COLO829 (cell line): ENCODE data around the gene WNT9A.

Experiments used
- DNase-seq: peaks from one replicate; pipeline ENCODE4 v3.0.0; 2012; ENCODE audit warnings: low spot score

WNT9A gene

DNA sequence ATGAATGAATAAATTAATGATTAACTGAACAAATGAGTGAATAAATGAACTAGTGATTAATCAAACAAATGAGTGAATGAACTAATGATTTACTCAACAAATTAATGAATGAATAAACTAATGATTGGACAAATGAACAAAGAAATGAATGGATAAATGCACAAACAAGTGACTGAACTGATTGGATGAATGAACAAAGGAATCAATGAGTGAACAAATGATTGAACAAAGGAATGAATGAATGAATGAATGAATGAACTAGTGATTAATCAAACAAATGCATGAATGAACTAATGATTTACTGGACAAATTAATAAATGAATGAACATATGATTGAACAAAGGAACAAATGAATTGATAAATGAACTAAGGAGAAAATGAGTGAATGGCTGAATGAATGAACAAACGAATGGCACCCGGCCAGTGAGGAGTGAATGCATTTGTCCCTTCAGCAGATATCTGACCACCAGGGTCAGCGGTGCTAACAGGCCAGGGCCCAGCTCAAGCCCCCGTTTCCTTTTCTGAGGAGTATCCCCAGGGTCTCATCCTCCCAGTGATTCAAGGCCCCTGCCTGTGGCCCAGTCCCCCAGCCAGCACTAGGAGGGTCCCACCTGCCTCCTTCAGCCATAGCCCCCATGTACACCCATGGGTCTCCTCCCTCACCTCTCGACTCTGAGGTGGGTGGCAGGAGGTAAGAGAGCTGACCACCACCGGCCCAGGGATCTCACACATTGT, 49.9 kb downstream of the WNT9A start:
- DNase-seq: no peak

DNA sequence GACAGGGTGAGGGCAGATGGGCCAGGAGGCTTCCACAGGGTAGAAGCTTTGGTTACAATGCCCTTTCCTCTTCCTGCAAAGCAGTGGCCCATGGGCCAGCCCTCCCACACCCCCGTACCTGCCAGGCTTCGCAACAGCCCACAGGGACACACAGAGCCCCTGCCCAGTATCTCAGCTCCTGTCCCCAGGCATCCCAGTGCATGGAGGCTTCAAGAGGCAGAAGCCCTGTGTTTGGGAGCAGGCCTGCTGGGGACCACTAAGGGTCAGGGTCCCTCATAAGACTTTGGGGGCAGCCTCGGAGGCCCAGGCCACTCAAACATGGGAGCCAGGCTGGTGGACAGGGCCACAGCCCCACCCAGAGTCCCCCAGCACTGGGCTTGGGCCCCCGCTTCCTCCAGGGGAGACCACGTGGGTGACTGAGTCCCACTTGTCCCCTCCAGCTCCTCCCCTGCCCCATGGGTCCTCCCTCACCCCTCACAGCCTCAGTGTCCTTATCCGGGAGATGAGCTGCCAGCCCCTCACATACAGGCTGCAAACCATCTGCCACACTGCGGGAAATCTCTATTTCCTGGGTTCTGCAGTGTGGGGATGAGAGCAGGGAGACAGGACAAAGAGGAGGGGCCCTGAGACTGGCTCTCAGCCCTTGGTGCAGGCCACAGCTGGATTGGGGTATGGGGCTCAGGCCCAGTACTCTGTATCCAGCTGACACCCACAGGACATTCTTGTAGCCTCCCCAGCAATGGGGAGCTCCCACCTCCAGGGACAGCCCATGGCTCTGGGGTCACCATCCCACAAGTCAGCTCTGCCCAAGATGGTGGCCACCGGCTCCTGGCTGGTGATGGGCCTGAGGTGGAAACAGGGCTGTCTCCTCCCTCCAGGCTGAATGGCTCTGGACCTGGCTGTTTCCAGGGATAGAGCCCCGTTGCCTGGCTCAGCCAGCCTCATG, 50.7 kb downstream of the WNT9A start:
- no peak for DNase-seq

DNA sequence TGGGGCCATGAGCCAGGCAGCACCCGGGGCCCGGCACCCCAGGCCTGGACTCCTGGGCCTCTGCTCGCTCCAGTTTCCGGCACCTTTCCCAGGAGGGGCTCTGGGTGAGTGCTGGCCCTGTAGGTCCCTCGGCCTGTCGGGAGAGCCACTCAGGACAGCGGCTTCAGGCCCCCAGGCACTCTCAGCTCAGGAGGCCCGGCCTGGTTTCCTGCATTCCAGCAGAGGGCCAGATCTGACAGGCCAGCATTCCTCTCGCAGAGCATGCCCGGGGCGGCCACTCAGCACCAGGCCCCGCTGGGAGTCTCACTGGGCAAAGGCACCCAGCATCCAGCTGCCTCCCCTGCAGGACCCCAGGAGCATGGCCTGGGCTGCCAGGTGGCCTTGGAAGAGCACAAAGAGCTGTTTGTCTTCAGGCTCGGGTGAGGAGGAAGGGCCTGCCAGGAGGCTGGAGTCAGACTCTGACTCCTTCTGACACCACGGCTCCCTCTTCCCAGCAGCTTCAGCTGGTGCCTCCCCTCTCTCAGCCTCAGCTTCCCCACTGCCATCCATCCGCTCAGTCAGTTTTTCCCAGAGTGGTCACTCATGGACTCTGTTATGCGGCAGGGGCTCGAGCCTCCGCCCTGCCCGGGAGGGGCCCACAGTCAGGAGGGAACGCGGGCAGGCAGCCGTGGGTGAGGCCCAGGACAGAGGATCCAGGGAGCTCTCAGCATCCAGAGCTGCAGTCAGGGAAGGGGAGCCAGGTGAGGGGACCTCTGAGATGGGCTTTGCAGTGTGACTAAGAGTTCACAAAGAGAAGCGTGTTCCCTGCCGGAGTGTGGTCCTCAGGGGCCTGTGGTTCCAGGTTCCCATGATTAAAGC, 51.7 kb downstream of the WNT9A start:
- peak; percentile 70 for DNase-seq

DNA sequence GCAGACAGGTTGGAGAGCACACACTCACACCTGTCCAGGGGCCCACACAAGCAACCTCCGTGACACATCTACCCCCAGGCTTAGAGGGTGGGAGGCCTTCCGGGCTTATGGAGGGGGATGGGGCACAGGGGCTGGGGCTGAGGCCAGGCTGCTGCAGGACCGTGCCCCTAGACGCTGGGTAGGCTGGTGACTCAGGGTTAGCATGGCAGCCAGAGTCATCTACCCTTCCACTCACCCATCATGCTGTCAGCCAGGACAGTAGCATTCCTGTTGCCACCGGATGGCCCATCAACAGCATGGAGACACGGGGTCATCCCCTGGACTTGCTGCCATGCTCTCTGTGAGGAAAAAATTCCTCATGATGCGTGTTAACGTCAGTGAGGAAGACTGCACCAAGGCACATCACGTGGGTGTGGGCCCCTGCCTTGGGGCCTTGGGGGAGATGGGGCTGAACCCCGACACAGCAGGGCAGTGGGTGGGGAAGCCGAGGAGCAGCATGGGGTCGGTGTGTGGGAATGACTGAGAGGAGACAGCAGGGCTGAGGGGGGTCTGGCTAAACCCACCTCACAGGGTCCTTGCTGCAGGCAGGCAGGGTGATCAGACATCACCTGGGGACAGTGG, 52.8 kb downstream of the WNT9A start:
- no peak for DNase-seq

DNA sequence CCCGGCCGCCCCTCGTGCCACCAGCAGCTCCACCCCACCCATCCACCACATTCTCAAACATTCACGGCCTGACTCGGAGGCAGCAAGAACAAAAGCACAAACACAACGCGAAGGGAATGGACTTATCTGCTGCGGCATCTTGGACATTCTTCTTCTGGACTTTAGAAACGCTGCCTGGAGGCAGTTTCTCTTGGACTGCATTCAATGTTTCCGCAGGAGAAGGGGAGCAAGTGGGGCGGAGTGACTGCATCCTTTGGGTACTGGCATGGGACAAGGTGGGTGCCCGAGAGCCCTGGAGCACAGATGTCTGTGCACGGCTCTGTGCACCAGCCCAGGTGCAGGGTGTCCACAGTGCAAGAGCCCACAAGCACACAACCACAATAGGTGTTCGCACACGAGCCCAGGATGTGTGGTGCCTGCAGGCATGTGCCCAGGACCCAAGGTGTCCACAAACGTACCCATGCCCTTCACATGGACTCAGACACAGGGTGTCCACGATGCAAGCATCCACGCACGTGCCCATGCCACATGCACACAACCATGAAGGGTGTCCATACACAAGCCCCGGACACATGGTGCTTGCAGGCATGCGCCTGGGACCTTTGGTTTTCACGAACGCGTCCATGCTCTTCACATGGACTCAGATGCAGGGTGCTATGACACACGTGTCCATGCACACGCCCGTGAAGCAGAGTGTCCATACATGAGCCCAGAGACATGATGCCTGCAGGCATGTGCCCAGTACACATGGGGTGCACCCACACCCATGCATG, 53.6 kb downstream of the WNT9A start:
- no peak for DNase-seq

DNA sequence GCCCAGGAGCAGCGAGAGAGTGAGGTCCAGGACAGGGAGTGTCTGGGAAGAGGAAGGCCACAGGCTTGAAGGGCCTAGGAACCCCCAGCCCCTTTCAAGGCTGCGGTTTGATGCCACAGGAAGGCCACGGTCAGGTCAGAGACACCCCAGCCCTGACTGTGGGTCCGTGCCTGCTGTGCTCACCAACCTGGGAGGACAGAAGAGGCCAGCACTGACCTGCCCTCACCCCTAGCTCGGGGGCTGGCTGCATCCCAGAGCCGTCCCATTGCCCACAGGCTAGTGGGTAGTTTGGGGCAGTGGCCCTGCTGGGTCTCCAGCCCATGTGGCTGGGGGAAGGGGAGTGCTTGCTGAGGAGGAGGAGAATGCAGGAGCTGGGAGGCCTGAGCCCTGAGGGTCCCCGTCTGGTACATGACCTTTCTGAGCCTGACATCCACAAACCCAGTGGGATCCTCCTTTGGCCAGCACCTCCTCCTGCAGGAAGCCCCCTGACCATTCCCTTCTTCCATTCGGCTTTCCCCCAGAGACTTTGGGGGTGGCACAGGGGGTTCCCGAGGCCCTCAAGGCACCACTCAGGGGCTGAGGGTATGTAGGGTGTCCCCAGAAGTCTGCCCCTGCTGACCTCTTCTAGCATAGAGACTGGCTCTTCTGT, 54.3 kb downstream of the WNT9A start:
- no peak for DNase-seq

DNA sequence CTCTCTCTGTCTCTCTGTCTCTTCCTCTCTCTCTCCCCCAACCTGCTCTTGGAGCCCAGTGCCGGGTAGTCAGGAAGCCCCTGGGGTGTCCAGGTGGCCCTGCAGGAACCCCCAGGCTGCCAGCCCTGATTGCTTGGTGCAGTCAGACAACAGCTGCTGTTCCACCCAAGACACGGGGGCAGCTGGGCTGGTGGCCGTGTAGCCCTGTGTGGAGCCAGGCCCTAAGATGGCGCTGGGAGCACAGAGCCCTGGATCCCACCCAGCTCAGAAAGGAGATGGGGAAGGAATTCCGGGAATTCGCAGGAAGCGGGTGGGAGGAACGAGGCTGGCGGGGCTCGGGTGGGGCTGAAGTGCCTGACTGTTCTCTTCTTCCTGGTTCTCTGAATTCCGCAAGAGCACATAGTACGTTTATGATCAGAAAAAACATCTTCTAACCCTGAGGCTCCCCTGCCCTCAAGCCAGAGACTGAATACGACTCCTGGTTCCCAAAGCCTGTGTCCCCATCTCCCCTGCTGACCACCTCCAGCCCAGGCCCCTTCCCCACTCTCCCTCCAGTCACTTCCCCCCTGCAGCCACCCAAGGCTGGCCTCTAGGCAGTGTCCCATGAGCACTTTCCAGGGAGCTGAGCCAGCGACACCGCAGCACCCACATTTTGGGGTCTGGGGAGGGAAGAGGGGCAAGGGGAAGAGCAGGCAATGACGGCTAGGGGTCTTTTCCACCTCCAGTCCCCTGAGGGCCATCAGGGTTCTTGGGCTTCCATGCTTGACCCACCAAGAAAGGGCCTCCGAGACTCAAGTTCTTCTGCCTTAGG, 55.0 kb downstream of the WNT9A start:
- DNase-seq: no peak

DNA sequence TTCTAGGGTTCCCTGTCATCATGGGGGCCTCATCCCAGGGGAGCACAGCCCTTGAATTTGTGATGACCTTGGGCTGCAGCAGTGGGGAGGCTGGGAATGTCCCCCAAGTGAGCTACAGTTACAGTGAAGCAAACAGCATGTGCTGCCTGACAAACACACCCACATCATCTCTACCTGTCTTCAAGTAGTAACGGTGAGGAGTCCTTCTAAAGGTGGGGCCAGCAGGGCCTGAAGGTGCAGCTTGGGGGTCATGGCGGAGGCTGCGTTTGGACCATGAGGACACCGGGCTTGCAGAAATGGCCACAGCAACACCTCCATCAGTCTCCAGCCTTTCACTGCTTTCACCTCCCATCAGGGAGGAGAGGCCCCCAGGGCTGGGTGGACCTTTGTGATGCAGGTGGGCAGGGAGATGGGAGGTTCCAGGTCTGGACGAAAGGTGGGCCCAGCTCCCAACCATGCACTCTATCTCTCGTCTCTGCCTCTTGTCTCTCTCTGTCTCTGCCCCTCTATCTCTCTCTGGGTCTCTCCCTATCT, 55.7 kb downstream of the WNT9A start:
- no peak for DNase-seq

DNA sequence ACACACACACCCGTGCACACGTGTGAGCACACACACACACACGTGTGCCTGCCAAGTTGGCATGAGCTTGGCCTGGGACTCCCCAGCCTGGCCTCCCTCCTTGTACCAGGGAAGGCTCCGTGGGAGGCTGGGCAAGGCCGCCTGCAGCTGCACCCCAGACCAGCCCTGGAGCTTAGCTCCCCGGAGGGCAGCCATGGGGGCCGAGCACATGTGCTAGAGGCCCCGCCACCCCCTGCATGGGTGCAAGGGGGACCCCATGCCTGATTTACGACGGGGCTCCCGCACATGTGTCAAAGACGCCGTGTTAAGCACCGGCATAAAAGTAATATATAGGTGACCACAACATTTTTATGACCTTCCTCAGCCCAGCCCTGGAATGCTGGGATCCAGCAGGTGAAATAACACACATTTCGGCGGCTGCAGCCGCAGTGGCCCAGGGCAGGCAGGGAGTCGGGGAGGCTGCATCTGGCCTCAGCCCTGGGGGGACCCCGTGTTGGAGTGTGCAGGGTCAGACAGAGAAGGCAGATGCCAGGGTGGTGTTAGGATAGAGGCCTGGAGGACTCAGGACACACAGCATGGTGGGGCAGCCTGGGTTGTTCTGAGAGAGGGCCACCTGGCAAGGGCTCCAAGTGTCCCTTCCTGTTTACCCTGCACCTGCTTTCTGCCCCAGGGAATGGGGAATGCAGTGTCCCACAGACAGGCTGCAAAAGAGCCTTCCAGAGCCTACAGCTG, 56.3 kb downstream of the WNT9A start:
- no peak for DNase-seq

DNA sequence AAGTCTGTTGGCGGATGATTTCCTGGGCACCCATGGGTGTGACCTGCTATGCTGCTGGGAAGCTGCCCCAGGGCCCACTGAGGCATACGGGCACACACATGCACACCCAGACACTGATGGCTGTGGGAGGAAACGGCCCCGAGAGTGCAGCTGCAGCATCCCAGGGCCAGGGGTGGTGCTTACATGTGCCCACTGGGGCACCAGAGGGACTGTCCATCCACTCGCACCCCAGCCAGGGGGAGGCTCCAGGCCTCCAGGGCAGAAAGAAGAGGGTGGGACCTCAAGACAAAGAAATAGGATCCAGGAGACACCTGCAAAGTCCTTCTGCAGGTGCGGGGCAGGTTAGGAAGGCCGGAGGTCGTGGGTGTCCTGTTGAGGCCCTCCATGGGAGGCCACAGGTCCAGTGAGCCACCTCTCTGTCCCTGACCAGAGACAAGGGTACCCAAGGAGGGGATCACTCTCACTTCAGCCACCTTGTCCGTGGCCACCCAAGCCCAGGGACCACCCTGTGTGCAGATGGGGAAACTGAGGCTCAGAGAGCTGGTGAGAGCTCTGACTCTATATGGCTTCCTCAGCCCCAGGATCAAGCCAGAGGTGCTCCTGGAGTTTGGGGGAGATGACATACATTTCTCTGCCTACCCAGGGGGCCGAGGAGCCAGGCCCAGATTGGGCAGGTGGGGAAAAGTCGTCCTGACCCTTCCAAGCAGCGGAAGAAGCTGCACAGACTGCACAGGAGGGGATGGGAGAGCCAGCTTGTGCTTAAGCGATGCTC, 57.1 kb downstream of the WNT9A start:
- DNase-seq: no peak

DNA sequence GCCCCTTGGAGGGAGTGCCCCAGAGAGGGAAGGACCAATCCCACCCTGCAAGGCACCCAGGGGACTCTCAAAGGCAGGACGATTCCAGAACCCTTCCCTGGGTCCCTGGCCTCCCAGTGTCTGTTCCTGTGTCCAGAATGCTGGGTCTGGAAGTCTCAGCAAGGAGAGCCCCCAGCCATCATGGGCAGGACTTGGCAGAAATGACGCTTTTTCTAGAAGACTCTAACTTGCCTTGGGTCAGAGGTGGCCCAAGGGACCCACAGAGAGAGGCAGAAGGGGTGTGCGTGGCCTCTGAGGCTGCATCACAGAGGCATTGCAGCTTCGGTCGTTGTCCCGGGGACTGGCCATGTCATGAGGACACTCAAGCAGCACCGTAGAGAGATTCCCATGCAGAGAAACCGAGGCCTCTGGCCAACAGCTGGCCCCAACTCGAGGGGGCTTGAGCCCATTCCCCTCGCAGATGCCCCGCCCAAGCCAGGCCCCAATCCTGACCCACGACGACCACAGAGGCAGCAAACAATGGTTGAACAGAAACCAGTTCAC, 57.8 kb downstream of the WNT9A start:
- DNase-seq: no peak

DNA sequence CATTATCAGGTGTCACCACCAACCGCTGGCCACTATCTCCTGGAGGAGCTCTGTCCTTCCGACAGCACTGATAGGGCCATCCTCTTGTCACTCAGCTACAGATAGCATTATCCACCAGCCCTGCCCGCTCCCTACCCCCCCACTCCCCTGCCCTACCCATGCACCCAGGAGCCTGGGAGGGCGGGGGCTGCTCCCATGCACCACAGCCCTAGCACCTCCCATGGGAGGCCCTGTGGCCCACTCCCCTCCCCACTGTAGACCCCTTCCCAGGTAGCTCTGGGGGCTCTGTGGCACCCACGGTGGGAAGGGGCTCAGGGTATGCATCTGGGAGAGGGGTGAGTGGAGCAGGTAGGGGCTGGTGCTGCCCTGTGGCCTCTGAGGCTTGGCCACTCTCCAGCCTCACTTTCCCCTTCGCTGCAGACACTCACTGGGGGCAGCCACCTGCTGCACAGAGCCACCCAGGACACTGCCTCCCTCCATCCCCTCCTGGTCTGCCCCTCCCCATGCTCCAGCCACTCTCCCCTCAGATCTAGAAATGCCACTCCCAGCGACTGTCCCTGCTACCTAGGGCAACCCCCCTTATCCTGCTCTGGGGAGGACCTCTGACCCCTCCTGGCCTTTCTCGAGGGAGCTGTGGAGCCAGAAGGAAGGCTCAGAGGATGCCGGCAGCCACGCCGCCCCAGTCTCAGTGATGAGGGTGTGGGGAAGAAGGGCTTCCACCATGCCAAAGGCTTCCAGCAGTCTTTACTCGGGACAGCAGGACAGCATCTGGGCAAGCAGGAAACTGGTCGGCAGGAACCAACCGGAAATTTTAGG, 58.5 kb downstream of the WNT9A start:
- DNase-seq: no peak

DNA sequence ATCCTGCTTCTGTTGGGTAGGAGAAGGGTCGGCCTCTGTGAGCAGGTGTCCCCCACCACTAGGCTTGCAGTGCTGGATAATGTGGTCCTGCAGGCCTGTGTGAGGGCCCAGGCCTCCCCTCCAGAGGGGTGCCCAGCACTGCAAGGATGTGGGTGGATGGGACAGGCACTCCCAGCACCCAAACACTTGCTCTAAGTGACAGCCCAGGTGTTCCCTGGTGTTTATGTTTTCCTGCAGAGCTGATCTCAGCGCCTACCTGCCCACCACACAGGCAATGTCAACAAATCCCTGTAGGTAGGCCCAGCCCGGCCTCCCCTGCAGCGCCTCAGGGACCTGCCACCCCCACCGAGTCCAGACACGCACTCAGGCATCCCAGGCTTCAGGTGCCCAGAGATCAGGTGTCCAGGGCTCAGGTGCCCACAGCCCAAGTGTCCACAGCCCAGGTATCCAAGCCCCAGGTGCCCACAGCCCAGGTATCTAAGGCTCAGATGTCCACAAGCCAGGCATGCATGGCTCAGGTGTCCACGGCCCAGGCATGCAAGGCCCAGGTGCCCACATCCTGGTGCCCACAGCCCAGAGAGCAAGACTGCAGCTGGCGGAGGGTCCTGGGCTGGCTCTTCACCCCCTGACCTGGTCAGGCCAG, 59.2 kb downstream of the WNT9A start:
- DNase-seq: no peak

DNA sequence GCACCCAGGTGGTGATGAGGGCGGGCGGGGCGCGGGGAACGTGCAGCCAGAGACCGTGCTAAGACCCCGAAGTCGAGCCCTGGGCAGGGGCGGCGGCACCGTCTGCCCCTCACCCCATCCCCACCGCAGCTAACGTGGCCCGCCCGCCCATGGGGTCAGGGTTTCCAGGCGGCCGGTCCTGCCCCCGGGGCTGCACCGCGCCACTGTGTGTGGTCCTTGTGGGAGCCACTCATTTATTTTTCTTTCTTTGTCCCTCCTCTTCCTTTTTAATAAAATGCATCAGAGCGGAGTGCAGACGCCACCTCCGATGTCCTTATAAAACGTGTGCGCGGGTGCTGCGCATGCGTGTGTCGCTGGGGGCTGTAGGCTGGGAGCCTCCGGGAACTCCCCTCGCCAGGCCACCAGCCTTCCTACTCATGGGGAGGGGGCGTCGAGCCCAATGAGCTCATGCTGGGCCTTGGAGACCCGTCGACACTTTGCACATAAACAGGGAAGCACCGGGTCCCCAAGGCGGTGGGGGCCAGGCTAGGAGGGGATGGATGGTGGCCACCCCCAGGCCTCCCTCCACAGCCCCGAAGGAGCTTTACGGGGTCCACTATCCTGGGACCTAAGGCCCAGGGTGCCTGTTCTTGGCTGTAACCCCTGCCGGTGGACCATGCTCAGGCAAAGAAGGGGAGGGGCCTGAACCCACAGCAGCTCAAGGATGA, 59.9 kb downstream of the WNT9A start:
- DNase-seq: no peak

DNA sequence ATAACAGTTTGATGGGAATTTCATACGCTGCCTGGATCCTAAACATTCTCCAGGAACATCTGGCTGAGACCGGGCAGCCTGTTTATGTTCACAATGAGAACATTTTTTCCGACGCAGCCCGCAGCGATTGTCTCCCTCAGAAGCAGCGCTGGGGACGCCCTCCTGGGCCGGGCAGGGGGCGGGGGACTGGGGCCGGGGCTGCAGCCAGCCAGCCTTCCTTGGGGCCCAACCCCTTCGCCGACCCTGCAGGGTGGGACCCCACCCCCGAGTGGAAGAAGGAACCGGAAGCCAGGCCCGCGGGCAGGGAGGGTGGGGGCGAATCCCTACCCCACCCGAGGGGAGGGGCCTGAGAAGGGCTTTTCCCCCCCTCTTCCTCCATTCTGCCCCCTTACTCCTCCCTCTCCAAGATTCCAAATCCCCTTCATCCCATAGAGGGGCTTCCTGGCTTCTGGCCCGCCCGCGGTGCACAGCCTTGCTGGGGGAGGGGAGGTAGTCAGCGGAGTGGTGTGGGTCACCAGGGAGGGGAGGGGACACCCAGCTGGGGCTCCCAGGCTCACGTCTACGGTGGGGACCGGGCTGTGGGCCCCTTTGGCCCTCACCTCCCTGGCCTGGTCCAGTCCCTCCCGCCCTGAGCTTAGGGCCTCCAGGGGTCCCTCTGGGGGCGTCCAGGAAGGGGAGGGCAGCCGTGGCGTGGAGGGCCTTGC, 60.6 kb downstream of the WNT9A start:
- no peak for DNase-seq
